Suprapubic skin (tissue), 4 donors: Measurements from ENCODE around the gene NDUFV2. TPM values are rescaled to one million over a fixed set of nuclear protein-coding genes. Genes with fewer than 3 reads are reported as not detected.

Experiments
- DNase-seq, 2 donors: peaks; one replicate each; pipeline ENCODE4 v3.0.0-alpha.2; 2019; ENCODE audit warnings: low spot score in 2 of 2
- H3K27ac ChIP-seq: fragments of 200-600 bp; sonication (generic); one replicate; pipeline ENCODE4 v1.5.1; 2019
- H3K27me3 ChIP-seq: fragments of 200-600 bp; sonication (generic); one replicate; pipeline ENCODE4 v1.5.1; 2019
- H3K36me3 ChIP-seq: fragments of 200-600 bp; sonication (generic); one replicate; pipeline ENCODE4 v1.5.1; 2019
- H3K4me1 ChIP-seq: fragments of 200-600 bp; sonication (generic); one replicate; pipeline ENCODE4 v1.5.1; 2019
- H3K4me3 ChIP-seq: fragments of 200-600 bp; sonication (generic); one replicate; pipeline ENCODE4 v1.5.1; 2019; ENCODE audit warnings: mild to moderate bottlenecking
- H3K9me3 ChIP-seq: fragments of 200-600 bp; sonication (generic); one replicate; pipeline ENCODE4 v1.5.1; 2019
- EP300 ChIP-seq: sonication (generic); formaldehyde crosslinking; IDR thresholded peaks from one replicate; pipeline ENCODE4 v1.6.1; 2017; ENCODE audit warnings: antibody characterized with exemption
- POLR2A ChIP-seq, 2 donors: fragments of 450-650 bp; IDR thresholded peaks; one replicate each; pipeline ENCODE4 v1.6.1; 2017; ENCODE audit warnings: antibody characterized with exemption in 2 of 2, mild to moderate bottlenecking in 2 of 2, moderate library complexity in 2 of 2
- POLR2AphosphoS5 ChIP-seq, 3 donors: sonication (generic); formaldehyde crosslinking; IDR thresholded peaks; one replicate each; pipeline ENCODE4 v1.6.1; 2017; ENCODE audit warnings: antibody characterized with exemption in 3 of 3
- WGBS: methylation state at CpG from one replicate; pipeline ENCODE4 v1.1.5; 2018; 5-methylcytosine and 5-hydroxymethylcytosine counted together
- total RNA-seq, 4 donors: library from RNA; depleted of rRNA; stranded (reverse); fragments of >200 nt; gene quantifications; one replicate each; pipeline ENCODE4 v1.1.0, GENCODE V29; 2016
- TF ChIP-seq, protein P1 (sequence below), 2 donors: fragments of 200-600 bp in 1 of 2; fragments of 450-650 bp in 1 of 2; sonication (generic) in 1 of 2; IDR thresholded peaks; one replicate each; pipeline ENCODE4 v1.5.1; 2016 to 2019; ENCODE audit warnings: antibody characterized with exemption in 2 of 2, mild to moderate bottlenecking in 1 of 2, moderate library complexity in 1 of 2

Gene NDUFV2
- total RNA-seq, 4 donors from 2014 or later = 107 to 137 (median 124) TPM

DNA sequence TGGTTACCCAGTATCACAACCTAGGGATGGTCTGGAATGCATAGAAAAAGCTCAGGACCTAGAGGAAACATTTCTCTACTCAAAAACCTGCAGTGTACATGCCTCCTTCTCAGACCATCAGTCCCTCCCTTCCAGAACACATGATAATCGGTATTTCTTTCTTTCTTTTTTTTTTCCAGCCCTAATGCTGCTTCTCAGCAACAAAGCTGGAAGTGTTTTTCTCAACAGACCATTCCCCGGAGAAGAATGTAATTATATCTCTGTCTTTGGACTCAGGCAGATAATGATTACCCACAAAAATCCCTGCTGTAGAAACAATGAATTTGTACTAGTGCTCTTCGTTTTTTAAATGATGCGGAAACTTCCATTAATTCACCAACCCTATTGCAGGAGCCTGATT, 44.1 kb upstream of the NDUFV2 start:
- no peaks in the 10 kb centered on the region for H3K36me3 ChIP-seq
- H3K27ac ChIP-seq = no peak overlapping the region
- H3K9me3 ChIP-seq = no peaks in the 10 kb centered on the region
- H3K27me3 ChIP-seq = no peaks in the 10 kb centered on the region
- TF ChIP-seq EP300 (no peak), POLR2AphosphoS5 (IDR thresholded peaks at IDR 0.05) (no peak), POLR2A (IDR thresholded peaks at IDR 0.05) (no peak)
- TF ChIP-seq, protein P1, sequence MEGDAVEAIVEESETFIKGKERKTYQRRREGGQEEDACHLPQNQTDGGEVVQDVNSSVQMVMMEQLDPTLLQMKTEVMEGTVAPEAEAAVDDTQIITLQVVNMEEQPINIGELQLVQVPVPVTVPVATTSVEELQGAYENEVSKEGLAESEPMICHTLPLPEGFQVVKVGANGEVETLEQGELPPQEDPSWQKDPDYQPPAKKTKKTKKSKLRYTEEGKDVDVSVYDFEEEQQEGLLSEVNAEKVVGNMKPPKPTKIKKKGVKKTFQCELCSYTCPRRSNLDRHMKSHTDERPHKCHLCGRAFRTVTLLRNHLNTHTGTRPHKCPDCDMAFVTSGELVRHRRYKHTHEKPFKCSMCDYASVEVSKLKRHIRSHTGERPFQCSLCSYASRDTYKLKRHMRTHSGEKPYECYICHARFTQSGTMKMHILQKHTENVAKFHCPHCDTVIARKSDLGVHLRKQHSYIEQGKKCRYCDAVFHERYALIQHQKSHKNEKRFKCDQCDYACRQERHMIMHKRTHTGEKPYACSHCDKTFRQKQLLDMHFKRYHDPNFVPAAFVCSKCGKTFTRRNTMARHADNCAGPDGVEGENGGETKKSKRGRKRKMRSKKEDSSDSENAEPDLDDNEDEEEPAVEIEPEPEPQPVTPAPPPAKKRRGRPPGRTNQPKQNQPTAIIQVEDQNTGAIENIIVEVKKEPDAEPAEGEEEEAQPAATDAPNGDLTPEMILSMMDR (IDR thresholded peaks at IDR 0.05) = no peak
- peaks cover 19% of the 10 kb centered on the region for H3K4me1 ChIP-seq
- H3K4me3 ChIP-seq = no peak overlapping the region
- 55% methylated on average over 4 of the region's 4 CpGs for WGBS
- no peak for DNase-seq

DNA sequence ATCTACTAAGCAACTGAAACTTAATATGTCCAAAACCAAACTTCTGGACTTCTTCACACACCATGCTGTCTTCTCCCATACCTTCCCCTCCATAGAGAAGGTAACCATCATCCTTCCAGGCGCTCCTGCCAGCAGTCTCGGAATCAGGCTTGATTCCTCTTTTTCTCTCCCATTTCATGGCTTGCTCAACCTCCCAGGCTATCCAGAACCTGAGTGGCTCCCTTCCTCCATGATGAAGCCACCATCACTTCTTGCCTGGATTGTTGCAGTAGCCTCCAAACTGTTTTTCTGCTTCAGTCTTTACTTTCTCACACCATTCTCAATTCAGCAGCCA, 40.1 kb upstream of the NDUFV2 start:
- TF ChIP-seq, protein P1 (IDR thresholded peaks at IDR 0.05) = no peak
- TF ChIP-seq POLR2AphosphoS5 (IDR thresholded peaks at IDR 0.05) = no peak
- no peak for TF ChIP-seq EP300
- TF ChIP-seq POLR2A (IDR thresholded peaks at IDR 0.05) = no peak
- Histone ChIP-seq H3K27me3 (no peaks in the 10 kb centered on the region), H3K27ac (no peak overlapping the region), H3K4me1 (no peaks in the 10 kb centered on the region), H3K4me3 (no peak overlapping the region), H3K36me3 (no peaks in the 10 kb centered on the region), H3K9me3 (no peaks in the 10 kb centered on the region)
- no peak for DNase-seq
- WGBS = 91% methylated on average over 2 of the region's 2 CpGs

DNA sequence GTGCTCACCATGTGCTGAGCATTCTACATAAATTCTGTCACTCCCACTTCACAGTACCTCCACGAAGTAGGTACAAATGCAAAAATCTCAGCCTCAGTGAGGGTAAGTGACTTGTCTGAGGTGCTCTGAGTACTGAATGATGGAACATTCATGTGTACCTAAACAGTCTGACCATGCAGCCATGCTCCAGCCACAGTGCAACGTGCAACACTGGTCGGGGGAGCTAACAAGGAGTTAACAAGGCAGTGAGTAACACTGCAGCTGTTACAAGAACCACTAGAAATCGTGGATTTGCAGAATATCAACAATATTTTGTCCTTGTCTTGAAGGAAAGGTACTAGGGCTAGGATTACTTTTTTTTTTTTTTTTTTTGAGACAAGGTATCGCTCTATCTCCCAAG, 36.6 kb upstream of the NDUFV2 start:
- Histone ChIP-seq H3K9me3 (no peaks in the 10 kb centered on the region), H3K27ac (no peak overlapping the region), H3K4me1 (no peaks in the 10 kb centered on the region), H3K27me3 (no peaks in the 10 kb centered on the region), H3K36me3 (no peaks in the 10 kb centered on the region), H3K4me3 (no peak overlapping the region)
- TF ChIP-seq POLR2AphosphoS5 (IDR thresholded peaks at IDR 0.05) (no peak), POLR2A (IDR thresholded peaks at IDR 0.05) (no peak), EP300 (no peak)
- TF ChIP-seq, protein P1 (IDR thresholded peaks at IDR 0.05) = no peak
- WGBS = 83% methylated on average over 5 of the region's 5 CpGs
- no peak for DNase-seq

DNA sequence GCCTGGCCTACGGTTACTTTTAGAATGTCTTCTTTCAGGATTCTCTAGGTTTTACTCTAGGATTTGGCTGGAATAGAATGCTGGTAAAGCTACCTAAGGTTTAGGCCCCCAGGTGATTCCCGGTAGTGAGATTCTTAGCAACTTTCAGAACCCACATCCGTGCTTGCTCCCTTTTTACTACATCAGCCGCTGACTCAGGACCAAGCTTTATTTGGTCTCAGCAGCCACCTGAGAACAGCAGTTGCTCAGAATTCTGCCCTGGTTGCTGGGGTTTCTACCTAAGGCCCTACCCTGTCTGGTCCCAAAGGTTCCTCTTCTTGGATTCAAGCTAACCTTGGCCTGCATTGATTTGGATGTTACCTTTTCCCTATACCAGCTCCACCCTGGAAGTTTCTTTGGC, 36.1 kb upstream of the NDUFV2 start:
- WGBS = 95% methylated on average over 4 of the region's 4 CpGs
- TF ChIP-seq, protein P1 (IDR thresholded peaks at IDR 0.05) = no peak
- TF ChIP-seq EP300 (no peak), POLR2AphosphoS5 (IDR thresholded peaks at IDR 0.05) (no peak), POLR2A (IDR thresholded peaks at IDR 0.05) (no peak)
- Histone ChIP-seq H3K27ac (no peak overlapping the region), H3K9me3 (no peaks in the 10 kb centered on the region), H3K4me1 (no peaks in the 10 kb centered on the region), H3K4me3 (no peak overlapping the region), H3K36me3 (no peaks in the 10 kb centered on the region), H3K27me3 (no peaks in the 10 kb centered on the region)
- DNase-seq = no peak

DNA sequence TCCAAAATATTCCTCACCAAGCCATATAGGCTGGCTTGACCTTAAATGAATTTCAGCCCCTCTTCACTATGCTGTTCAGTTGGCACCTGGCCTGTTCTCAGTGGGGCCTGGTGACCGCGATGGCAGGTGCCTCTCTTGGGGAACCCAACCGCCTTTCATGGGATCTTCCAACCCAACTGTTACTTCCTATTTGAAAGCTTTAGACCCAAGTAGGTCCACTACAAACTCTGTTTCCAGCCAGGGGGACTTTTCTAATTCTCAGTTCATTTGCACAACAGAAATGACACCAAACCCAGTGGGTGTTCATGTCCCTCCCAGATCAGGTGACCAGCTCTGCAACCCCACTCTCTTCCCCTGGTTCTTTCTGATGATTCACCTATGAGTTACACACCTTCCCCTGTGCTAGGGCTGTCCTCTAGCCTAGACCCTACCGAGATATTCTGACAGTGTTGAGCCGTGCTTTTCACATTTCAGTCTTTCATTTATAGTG, 35.6 kb upstream of the NDUFV2 start:
- H3K27ac ChIP-seq = no peak overlapping the region
- no peak overlapping the region for H3K4me3 ChIP-seq
- no peaks in the 10 kb centered on the region for H3K4me1 ChIP-seq
- 96% methylated on average over 5 of the region's 5 CpGs for WGBS
- H3K36me3 ChIP-seq = no peaks in the 10 kb centered on the region
- TF ChIP-seq POLR2A (IDR thresholded peaks at IDR 0.05) (no peak), EP300 (no peak), POLR2AphosphoS5 (IDR thresholded peaks at IDR 0.05) (no peak)
- TF ChIP-seq, protein P1 (IDR thresholded peaks at IDR 0.05) = no peak
- no peaks in the 10 kb centered on the region for H3K9me3 ChIP-seq
- DNase-seq = no peak
- H3K27me3 ChIP-seq = no peaks in the 10 kb centered on the region
